Measurements from ENCODE around the gene GPR39. TPM values are rescaled to one million over a fixed set of nuclear protein-coding genes. Genes with fewer than 3 reads are reported as not detected.

The GPR39 gene
- total and polyA plus RNA-seq, 12 donors, result 0.10 to 0.28 (median 0.17) TPM; not detected in 7

DNA sequence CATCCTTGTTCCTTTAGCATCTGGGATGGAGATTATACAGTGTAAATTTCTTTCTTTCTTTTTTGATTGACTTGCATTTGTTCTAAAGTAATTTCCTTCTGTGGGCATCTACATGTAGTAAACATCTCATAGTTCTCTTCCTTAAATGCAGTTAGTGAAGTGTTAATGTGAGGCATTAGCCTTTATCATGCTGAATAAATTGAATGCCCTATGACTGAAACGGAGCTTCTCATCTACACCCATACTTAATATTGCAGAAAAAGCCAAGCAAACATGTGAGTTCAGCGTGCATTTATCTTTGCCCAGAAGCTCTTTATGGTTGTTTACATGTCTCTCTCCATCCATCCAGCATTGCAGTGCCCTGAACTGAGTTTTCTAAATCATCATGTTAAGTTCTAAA, 195.1 kb downstream of the GPR39 start:
- TF ChIP-seq POLR2A (IDR thresholded peaks at IDR 0.05) (no peak), CTCF (IDR thresholded peaks at IDR 0.05) (no peak)
- no peak overlapping the region for H3K27ac ChIP-seq
- WGBS, 4 donors, result 56 to 72% (median 58%) methylated on average over 2 of the region's 2 CpGs
- intact Hi-C loops (cut with DNase I), result no loop called here
- H3K27me3 ChIP-seq, result no peaks in the 10 kb centered on the region
- H3K36me3 ChIP-seq (replicated peaks in 1 of 2), result no peaks in the 10 kb centered on the region
- no peaks in the 10 kb centered on the region for H3K4me1 ChIP-seq (replicated peaks in 1 of 2)
- H3K4me3 ChIP-seq, result no peak overlapping the region
- H3K9me3 ChIP-seq (replicated peaks in 1 of 3), result no peaks in the 10 kb centered on the region
- DNase-seq, result no peak

DNA sequence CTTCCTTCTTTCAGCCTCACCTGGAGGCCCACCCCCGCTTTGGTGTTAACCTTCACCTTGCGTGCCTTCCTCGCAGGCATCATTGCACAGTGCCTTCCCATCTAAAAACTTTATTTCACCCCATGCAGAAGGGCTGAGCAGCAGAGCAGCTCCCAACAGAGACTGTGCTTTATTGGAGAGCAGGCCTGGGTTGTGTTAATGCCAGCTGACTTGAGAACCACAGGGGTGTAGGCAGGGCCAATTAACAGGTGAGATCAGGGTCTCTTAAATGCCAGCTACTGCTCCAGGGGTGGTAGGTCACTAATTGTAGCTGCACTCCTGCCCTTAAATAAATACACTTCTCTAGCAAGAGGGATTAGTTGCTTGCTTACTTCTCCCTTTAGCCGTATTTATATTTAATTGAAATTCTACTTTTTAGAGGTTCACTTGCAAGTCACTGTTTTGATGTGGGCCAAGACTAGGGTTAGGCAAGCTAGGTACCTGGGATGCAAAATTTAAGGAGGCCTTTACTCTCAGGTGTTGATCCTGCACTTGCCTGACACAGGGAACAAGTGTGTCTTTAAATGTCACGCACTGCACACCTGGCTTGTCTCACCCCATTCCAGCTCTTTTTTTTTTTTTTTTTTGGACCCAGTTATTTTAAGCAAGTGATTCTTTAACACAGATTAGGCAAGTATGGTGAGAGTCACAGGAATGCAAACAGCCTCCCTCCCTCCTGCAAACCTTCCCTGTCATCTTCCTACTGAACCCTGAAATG, 198.9 kb downstream of the GPR39 start:
- TF ChIP-seq CTCF (IDR thresholded peaks at IDR 0.05), result no peak
- no peak for TF ChIP-seq POLR2A (IDR thresholded peaks at IDR 0.05)
- intact Hi-C loops (cut with DNase I), result no loop called here
- no peak for DNase-seq
- Histone ChIP-seq H3K27me3 (no peaks in the 10 kb centered on the region), H3K4me1 (replicated peaks in 1 of 2) (no peaks in the 10 kb centered on the region), H3K4me3 (no peak overlapping the region), H3K36me3 (replicated peaks in 1 of 2) (no peaks in the 10 kb centered on the region), H3K27ac (no peak overlapping the region), H3K9me3 (replicated peaks in 1 of 3) (no peaks in the 10 kb centered on the region)
- WGBS, 4 donors, result 78 to 90% (median 83%) methylated on average over 5 of the region's 5 CpGs

DNA sequence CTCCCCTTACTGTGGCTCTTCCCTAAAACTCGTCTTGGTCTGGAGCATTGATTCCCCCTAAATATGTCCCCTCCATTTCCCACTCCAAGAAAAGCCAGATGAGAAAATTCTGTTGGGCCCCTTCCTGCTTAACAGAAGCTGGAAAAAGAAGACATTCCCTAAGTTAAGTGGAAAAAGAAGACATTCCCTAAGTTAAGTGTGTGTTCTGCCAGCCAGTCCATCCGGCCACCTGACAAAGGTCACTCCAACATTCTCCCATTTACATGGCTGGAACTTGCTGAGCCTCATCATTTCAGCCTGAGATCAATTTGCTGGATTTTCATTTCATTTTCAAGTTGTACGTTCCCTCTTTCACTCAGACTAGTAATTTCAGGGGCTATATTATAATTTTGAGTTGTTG, 201.4 kb downstream of the GPR39 start:
- DNase-seq, result no peak
- Histone ChIP-seq H3K4me1 (replicated peaks in 1 of 2) (no peaks in the 10 kb centered on the region), H3K9me3 (replicated peaks in 1 of 3) (no peaks in the 10 kb centered on the region), H3K36me3 (replicated peaks in 1 of 2) (no peaks in the 10 kb centered on the region), H3K27me3 (no peaks in the 10 kb centered on the region), H3K27ac (no peak overlapping the region), H3K4me3 (no peak overlapping the region)
- WGBS, 4 donors, result 56 to 62% (median 58%) methylated on average over 3 of the region's 3 CpGs
- intact Hi-C loops (cut with DNase I), result no loop called here
- TF ChIP-seq POLR2A (IDR thresholded peaks at IDR 0.05) (no peak), CTCF (IDR thresholded peaks at IDR 0.05) (no peak)

GRCh38 chr2:132618734-132619133, 202.1 kb downstream of the GPR39 start:
- no peaks in the 10 kb centered on the region for H3K4me1 ChIP-seq (replicated peaks in 1 of 2)
- no peaks in the 10 kb centered on the region for H3K27me3 ChIP-seq
- no peak for DNase-seq
- H3K4me3 ChIP-seq, result no peak overlapping the region
- H3K9me3 ChIP-seq (replicated peaks in 1 of 3), result no peaks in the 10 kb centered on the region
- TF ChIP-seq CTCF (IDR thresholded peaks at IDR 0.05) (no peak), POLR2A (IDR thresholded peaks at IDR 0.05) (no peak)
- WGBS, 4 donors, result 72 to 78% (median 76%) methylated on average over 5 to 7 of the region's 7 CpGs
- no peak overlapping the region for H3K27ac ChIP-seq
- intact Hi-C loops (cut with DNase I), result no loop called here
- H3K36me3 ChIP-seq (replicated peaks in 1 of 2), result no peaks in the 10 kb centered on the region

All from adrenal gland (tissue), 12 donors.